Measurements from ENCODE around the gene NYAP2.

DNA sequence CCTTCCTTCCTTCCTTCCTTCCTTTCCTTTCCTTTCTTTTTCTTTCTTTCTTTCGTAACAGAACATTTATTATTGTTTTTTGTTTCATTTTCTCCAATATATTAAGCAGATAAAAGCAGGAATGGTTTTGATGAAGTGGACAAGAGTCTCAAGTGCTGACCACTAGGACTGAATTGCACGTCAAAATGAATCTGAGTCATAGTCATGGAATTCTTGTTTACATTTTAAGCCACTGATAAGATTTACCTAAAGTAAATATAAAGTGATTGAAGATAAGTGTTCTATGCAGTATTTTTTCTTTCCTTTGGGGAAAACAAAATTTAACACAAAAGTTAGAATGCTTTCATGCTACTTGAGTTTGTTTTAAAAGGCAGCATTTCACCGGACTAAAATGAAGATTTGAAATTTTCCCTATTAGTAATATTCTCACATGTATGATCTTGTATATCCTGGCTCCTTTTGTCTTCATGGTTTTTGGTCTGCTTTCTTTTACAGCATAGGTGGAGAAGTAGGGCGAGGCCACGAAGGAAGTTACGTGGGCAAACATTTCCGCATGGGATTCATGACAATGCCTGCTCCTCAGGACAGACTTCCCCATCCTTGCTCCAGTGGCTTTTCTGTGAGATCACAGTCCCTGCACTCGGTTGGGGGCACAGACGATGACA, 113.5 kb downstream of the NYAP2 start:
- TF ChIP-seq CTCF (IDR thresholded peaks at IDR 0.05): no peak
- no peak for TF ChIP-seq POLR2A (IDR thresholded peaks at IDR 0.05)
